Gastrocnemius medialis (tissue), 4 donors: ENCODE data around the gene MTAP.

ENCODE experiments used
- CTCF ChIP-seq, 5 experiments: fragments of 450-650 bp in 3 of 5; fragments of 200-600 bp in 2 of 5; sonication (generic) in 2 of 5; IDR thresholded peaks in 4 of 5; conservative IDR thresholded peaks in 1 of 5; 1 replicate in 4 of 5; 2 replicates in 1 of 5; pipeline ENCODE4 v1.5.1; 2016 to 2019; ENCODE audit warnings: antibody characterized with exemption in 5 of 5, mild to moderate bottlenecking in 3 of 5, moderate library complexity in 3 of 5
- POLR2A ChIP-seq, 2 donors: fragments of 450-650 bp; IDR thresholded peaks; one replicate each; pipeline ENCODE4 v1.6.1; 2017; ENCODE audit warnings: antibody characterized with exemption in 2 of 2, mild to moderate bottlenecking in 2 of 2, moderate library complexity in 2 of 2

GRCh38 chr9:21781656-21782055 is 20.8 kb upstream of the MTAP start:
- TF ChIP-seq CTCF (IDR thresholded peaks at IDR 0.05 in 4 of 5, conservative IDR thresholded peaks at IDR 0.05 in 1 of 5) (no peak), POLR2A (IDR thresholded peaks at IDR 0.05) (no peak)
